HFFc6 (cell line): Measurements from ENCODE around the gene PEX16. TPM values are rescaled to one million over a fixed set of nuclear protein-coding genes. Genes with fewer than 3 reads are reported as not detected.

Experiments
- DNase-seq: peaks from one replicate; pipeline ENCODE4 v3.0.0-alpha.2; 2018
- H3K27ac Mint-ChIP-seq: 2 replicates; pipeline ENCODE4 v1.8.0; 2020; ENCODE audit warnings: mild to moderate bottlenecking, mixed read lengths
- H3K27me3 Mint-ChIP-seq: 2 replicates; pipeline ENCODE4 v1.8.0; 2021; ENCODE audit warnings: mild to moderate bottlenecking, moderate library complexity, mixed read lengths; ENCODE audit not compliant: insufficient read depth
- H3K36me3 Mint-ChIP-seq: 2 replicates; pipeline ENCODE4 v1.8.0; 2021; ENCODE audit warnings: low read depth, mixed read lengths
- H3K4me1 Mint-ChIP-seq: 2 replicates; pipeline ENCODE4 v1.8.0; 2020; ENCODE audit warnings: low read depth, mixed read lengths
- H3K4me3 Mint-ChIP-seq: 2 replicates; pipeline ENCODE4 v1.8.0; 2020; ENCODE audit warnings: mild to moderate bottlenecking, moderate library complexity, mixed read lengths
- H3K9me3 Mint-ChIP-seq: 2 replicates; pipeline ENCODE4 v1.8.0; 2020; ENCODE audit warnings: mild to moderate bottlenecking, mixed read lengths
- total RNA-seq, 6 experiments: library from RNA; stranded (reverse); fragmentation: NEBNext Ultra II Directional; extraction: Animal tissue kit (Norgen Biotek cat#: 25700); gene quantifications; 2 replicates in 1 of 6; 3 replicates in 5 of 6; pipeline ENCODE4 v1.2.3, GENCODE V29; 2021
- TF ChIP-seq, protein P1 (sequence below): fragments of 200-600 bp; sonication (generic); IDR thresholded peaks from 2 replicates; pipeline ENCODE4 v1.5.0; 2021; ENCODE audit warnings: antibody characterized with exemption, mild to moderate bottlenecking

PEX16 gene
- total RNA-seq, 6 experiments from 2014 or later: 23.4 to 27.2 (median 25.9) TPM

DNA sequence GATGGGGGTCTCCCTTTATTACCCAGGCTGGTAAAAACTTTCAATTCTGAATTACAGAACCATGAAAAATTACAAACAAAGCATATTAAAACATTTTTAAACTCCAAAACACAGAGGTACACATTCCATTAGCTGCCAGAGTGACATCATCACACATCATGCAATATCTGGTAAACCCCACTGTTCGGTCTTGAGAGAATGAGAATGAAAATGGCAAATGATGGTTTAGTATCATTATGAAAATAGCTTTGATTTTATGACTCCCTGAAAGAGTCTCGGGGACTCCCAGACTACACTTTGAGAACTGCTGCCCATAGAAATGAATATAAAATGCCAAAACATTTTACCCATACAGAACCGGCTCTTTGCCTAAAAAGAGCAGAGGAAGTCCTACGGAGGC is 23.6 kb upstream of the PEX16 start:
- H3K27ac Mint-ChIP-seq: no peak overlapping the region
- H3K27me3 Mint-ChIP-seq: no peaks in the 10 kb centered on the region; the same call in 1 of the 2 replicates
- DNase-seq: no peak
- no peaks in the 10 kb centered on the region for H3K4me1 Mint-ChIP-seq
- H3K36me3 Mint-ChIP-seq: peaks cover 24% of the 10 kb centered on the region
- no peak overlapping the region for H3K4me3 Mint-ChIP-seq
- no peaks in the 10 kb centered on the region for H3K9me3 Mint-ChIP-seq
- TF ChIP-seq, protein P1, sequence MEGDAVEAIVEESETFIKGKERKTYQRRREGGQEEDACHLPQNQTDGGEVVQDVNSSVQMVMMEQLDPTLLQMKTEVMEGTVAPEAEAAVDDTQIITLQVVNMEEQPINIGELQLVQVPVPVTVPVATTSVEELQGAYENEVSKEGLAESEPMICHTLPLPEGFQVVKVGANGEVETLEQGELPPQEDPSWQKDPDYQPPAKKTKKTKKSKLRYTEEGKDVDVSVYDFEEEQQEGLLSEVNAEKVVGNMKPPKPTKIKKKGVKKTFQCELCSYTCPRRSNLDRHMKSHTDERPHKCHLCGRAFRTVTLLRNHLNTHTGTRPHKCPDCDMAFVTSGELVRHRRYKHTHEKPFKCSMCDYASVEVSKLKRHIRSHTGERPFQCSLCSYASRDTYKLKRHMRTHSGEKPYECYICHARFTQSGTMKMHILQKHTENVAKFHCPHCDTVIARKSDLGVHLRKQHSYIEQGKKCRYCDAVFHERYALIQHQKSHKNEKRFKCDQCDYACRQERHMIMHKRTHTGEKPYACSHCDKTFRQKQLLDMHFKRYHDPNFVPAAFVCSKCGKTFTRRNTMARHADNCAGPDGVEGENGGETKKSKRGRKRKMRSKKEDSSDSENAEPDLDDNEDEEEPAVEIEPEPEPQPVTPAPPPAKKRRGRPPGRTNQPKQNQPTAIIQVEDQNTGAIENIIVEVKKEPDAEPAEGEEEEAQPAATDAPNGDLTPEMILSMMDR: no peak

DNA sequence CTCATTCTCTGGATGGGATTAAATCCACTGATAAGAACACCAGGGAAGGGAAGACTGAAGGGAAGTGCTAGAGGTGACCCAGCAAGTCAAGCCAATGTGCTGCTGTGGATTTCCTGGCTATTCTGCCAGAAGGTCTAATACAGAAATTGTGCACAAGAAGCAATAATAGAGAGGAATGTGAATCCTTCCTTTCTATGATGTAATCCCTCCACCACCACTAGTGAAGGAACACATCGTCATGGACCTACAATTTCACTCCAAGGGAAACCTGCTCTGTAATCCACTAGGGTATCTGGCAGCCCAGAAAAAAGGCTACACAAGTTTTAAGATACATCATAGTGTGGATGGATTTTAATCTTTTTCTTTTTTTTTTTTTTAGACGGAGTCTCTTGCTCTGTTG is 22.2 kb upstream of the PEX16 start:
- H3K4me3 Mint-ChIP-seq: no peak overlapping the region
- no peaks in the 10 kb centered on the region for H3K4me1 Mint-ChIP-seq
- TF ChIP-seq, protein P1: no peak
- H3K36me3 Mint-ChIP-seq: peaks cover 15% of the 10 kb centered on the region
- H3K27me3 Mint-ChIP-seq: no peaks in the 10 kb centered on the region; the same call in 1 of the 2 replicates
- H3K9me3 Mint-ChIP-seq: no peaks in the 10 kb centered on the region
- DNase-seq: no peak
- H3K27ac Mint-ChIP-seq: no peak overlapping the region

DNA sequence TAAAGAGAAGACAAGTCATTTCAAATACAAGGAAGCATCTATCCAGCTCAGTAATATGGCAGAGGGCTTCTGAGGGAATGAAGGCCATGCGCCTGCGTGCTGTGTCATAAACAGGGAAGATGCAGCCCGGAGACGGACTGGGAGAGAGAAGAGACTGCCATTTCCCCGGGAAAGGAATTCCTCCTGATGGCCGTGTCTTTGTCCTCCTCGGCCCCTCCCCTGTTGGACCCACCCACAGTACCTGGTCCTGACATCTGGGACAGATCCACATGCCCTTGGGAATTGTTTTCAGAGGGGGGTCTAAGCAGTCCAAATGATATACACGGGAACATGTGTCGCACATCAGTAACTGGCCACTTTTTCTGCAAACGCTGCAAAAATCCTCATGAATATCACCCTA is 20.2 kb upstream of the PEX16 start:
- no peak for DNase-seq
- TF ChIP-seq, protein P1: no peak
- peaks cover 17% of the 10 kb centered on the region; the same call in 1 of the 2 replicates for H3K36me3 Mint-ChIP-seq
- H3K27ac Mint-ChIP-seq: no peak overlapping the region
- no peaks in the 10 kb centered on the region for H3K9me3 Mint-ChIP-seq
- H3K4me1 Mint-ChIP-seq: peaks cover 5% of the 10 kb centered on the region; the same call in 1 of the 2 replicates
- no peaks in the 10 kb centered on the region; the same call in 1 of the 2 replicates for H3K27me3 Mint-ChIP-seq
- H3K4me3 Mint-ChIP-seq: no peak overlapping the region

DNA sequence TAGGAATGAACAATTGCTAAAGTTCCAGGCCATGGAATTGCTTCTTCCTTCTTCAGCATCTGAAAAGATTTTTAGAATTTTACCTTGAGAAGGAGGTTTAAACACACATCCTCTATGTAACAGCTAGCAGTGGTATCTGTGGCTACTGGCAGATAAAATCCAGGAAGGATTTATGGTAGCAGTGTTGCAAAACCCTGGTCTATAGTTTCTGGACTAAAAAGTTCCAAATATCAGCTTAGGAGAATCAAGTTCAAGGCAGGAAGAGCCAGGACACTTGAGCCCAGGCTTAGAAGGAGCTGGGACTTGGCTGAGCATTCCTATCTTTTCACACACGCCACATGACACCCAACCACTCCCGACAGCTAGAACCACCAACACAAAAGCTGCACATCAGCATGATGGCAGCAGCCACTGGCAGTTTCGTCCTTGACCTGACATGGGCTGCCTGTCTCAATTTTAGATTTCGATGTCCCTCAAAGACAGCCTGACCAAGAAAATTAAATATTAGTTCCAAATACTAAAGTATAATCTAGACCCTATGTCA is 18.9 kb upstream of the PEX16 start:
- Mint-ChIP-seq H3K36me3 (peaks cover 11% of the 10 kb centered on the region), H3K4me1 (peaks cover 6% of the 10 kb centered on the region; the same call in 1 of the 2 replicates), H3K9me3 (no peaks in the 10 kb centered on the region), H3K27me3 (no peaks in the 10 kb centered on the region; the same call in 1 of the 2 replicates), H3K4me3 (no peak overlapping the region), H3K27ac (no peak overlapping the region)
- DNase-seq: no peak
- TF ChIP-seq, protein P1: no peak

DNA sequence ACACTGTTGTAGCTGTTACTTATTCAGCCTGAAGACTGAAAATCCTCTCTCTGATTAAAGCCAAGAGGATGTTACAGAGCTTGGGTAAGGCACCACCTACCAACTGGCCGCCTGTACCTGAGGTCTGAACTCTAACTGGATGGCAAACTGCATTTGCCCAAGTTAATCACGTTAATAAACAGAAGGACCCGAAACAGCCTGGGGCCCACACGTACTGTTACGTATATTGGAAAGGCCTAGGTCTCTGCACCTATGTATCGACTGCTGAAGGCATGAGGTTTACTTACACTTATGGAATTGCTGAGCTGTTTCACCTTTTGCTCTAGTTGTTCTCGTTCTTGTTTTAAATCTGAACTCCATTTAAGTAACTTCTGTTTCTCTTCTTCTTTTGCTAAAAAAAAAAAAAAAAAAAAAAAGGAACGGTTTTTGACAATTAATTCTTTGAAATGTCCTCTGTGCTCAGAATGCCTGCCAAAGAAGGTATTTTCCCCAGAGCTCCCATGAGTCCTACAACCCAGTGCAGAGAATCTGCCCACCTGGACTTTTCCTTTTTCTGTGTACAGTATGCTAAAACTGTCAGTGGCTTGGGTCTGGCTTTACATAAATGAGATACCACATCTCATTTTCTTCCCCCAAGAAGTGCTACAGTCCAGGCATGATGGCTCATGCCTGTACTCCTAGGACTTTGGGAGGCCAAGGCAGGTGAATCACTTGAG is 17.8 kb upstream of the PEX16 start:
- Mint-ChIP-seq H3K4me3 (no peak overlapping the region), H3K9me3 (no peaks in the 10 kb centered on the region), H3K27ac (no peak overlapping the region), H3K36me3 (peaks cover 11% of the 10 kb centered on the region), H3K27me3 (no peaks in the 10 kb centered on the region; the same call in 1 of the 2 replicates), H3K4me1 (peaks cover 6% of the 10 kb centered on the region; the same call in 1 of the 2 replicates)
- TF ChIP-seq, protein P1: no peak
- DNase-seq: no peak
